ENCODE measurements around the gene EXOC6B.

GRCh38 chr2:72153026-72153791 is 672.6 kb downstream of the EXOC6B start:
- no peak for TF ChIP-seq CTCF (IDR thresholded peaks at IDR 0.05)
- no peak for TF ChIP-seq POLR2A (IDR thresholded peaks at IDR 0.05)

All from esophagus squamous epithelium (tissue), 4 donors.